Activated CD8-positive, alpha-beta memory T cell treated with anti-CD3 and anti-CD28 coated beads, Interleukin-2, amount 50 U/mL, for 24 hours (primary cell): ENCODE measurements around the gene BBS9.

Source experiments
- DNase-seq: peaks from one replicate; pipeline ENCODE4 v3.0.0-alpha.2; 2020; ENCODE audit errors: extremely low read depth

BBS9 gene

GRCh38 chr7:33612442-33612841 lies 483.1 kb downstream of the BBS9 start:
- no peak for DNase-seq

DNA sequence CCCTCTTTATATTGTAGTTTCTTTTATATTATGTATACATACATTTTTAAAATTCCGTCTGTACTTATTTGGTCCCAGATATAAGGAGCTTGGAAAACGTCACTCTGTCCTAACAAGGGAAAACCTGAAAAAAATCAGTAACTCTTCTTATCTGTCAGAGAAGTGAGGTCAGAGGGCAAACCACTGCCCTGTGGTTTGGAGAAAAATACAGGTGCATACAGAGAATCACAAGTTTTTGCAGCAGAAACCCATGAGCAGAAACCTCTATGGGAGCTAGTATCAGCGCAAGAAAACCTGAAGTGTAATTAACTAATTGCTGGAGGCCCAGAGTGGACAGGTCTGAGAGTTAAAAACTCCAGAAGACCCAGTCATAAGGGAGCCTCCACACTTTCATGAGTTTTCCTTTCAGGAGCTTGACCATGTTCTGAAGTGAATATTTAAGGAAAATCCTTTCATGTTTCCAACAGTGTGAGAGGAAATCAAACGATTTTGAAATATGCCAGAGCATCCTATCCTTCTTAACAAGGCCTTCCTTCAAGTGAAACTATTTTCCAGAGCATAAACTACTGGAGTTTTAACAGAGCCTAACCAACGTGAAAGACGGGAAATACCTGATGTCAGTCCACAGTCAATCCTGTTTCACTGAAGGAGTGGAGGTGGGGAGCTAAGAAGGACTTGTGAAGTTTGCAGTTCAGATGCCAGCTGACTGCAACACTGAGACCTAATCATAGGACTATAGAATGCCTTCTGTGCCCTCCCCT lies 485.2 kb downstream of the BBS9 start:
- DNase-seq, result no peak

GRCh38 chr7:33616752-33617151 lies 487.4 kb downstream of the BBS9 start:
- no peak for DNase-seq

GRCh38 chr7:33619264-33619663 lies 489.9 kb downstream of the BBS9 start:
- DNase-seq, result no peak

DNA sequence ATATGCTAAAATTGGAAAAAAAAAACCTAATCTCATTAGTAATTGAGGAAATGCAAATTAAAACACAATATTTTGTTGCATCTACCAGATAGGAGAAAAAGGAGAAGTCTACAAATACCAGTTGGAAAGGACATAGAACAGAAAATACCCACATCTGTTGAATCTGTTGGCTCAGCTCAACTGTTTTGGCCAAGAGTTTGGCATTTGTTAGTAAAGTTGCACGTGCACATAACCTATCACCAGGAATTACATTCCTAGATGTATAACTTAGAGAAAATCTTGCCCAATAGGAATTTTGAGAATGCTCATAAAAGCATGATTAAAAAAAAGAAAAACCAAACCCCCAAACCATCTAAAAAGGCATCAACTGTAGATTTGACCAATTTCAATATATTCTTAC lies 493.9 kb downstream of the BBS9 start:
- no peak for DNase-seq

- no peak for DNase-seq
Measured at GRCh38 chr7:33624215-33624614, 494.9 kb downstream of the BBS9 start.

DNA sequence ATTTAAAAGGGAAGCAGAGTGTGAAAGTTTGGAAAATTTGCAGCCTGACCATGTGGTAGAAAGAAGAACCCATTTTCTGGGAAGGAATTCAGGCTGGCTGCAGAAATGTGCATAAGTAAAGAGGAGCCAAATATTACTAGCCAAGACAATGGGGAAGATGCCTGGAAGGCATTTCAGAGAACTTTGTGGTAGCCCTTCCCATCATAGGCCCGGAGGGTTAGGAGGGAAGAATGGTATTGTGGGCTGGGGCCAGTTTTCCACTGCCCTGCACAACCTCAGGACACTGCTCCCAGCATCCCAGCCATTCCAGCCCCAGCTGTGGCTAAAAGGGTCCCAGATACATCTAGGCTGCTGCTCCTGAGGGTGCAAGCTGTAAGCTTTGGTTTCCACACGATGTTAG lies 497.5 kb downstream of the BBS9 start:
- no peak for DNase-seq

DNA sequence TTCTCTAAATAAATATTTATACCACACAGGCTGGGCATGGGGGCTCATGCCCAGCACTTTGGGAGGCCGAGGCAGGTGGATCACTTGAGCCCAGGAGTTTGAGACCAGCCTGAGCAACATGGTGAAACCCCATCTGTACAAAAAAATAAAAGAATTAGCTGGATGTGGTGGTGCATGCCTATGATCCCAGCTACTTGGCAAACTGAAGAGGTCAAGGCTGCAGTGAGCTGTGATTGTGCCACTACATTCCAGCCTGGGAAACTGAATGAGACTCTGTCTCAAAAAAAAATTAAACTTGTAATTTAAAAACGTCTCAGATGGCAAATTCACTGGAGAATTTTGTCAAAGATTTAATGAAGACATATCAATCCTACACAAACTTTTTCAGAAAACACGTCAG lies 498.4 kb downstream of the BBS9 start:
- no peak for DNase-seq

- no peak for DNase-seq
Measured at GRCh38 chr7:33628894-33629293, 499.5 kb downstream of the BBS9 start.

GRCh38 chr7:33630359-33630758 lies 501.0 kb downstream of the BBS9 start:
- DNase-seq, result no peak

DNA sequence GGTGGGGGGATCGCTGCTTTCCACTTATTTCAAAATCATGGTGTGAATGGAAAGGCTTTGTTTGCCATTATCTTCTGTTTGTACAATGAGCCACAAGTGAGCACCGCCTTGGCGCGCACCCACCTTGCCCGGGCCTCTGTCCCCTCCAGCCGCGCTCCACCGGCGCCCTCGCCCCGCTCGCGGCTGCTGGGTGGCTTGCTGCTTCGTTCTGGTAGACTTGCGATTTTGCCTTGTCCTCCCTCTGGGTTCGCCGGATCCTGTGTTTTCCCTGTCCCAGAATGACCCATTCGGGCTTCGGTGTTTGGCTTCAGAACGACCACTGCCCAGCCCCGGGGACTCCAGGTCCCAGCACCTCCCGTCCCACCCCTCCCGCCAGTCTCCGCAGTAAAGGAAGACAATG lies 503.0 kb downstream of the BBS9 start:
- DNase-seq, result no peak

- DNase-seq, result no peak
Measured at GRCh38 chr7:33632840-33633525, 503.6 kb downstream of the BBS9 start.

GRCh38 chr7:33634606-33635005 lies 505.2 kb downstream of the BBS9 start:
- no peak for DNase-seq

DNA sequence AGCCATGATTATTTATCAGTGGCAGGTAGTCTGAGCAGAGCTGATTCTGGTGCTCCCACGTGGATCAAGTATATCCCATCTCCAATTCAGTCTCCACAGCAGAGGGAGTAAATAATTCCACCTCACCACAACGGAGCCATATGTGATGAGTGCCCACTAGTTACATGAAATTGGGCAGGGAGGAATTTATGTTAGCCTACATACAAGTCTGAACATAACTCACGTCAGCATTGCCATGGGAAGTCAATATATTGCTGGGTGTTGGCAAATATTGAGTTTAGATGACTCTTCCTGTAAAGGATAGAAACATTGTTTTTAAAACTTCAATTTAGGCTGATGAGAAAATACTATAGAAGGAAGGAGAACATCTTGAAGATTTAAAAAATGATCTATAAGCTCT lies 507.0 kb downstream of the BBS9 start:
- no peak for DNase-seq

DNA sequence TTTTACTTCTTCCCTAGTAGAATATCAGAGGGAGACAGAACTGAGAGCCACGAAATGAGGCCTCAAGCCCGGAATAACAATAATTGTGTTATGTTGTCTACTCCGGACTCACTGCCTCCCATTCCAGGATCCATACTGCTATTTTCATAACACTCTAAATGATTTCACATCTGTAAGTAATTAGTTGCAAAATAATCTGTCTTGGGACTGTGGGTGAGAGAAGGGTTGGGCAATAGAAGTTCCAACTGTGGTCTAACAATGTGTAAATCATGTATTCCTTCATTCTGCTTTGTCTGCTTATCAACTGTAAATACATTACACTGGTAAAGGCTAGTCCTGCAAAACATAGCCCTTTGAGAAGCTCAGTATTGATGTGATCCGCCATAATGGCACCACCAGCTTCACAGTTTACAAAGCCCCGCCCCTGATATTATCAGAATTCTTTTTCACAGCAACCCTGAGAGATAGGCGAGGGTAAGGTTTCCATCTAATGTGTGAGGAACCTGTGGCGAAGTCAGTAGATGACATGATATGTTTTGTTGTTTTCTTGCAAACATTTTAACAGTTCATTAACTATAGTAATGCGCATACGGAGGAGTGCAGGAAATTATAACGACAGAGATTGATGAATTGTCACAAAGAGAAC lies 510.3 kb downstream of the BBS9 start:
- DNase-seq, result no peak

- DNase-seq, result no peak
Measured at GRCh38 chr7:33640741-33641140, 511.4 kb downstream of the BBS9 start.

DNA sequence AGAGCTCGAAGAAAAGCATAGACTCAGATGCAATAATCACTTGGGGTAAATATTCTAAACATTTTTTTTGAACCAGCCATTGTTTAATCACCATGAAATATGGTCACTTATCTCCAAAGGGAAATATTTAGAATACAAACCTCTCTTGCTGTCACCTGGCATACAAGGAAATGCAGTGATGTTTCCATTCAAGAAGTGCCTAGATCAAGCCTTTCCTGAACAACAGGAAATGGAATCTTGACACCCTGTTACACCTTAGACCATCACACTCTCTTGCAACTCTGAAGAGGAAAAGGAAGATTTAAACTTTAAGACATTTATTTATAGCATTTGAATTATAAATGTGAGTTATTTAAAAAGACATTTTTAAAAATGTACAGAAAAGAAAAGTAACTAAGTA lies 512.9 kb downstream of the BBS9 start:
- no peak for DNase-seq

DNA sequence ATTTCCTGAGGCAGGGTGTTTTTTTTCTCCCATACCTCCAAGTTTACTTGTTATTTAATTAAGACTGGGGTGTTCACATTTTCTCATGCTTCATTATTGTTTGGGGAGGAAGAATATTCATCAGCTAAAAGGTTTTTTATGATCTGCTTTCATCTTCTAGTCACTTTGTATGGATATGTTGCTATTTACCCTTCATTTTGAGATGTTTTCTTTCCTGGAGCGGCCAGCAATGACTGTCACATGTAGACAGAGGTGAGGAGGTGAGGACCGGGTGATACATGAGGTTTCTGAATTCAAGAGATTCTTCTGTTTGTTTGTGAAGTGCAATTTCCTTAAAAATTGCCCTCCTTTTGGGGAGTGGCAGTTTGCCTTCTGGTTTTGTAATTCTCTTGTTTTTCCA lies 514.2 kb downstream of the BBS9 start:
- no peak for DNase-seq

GRCh38 chr7:33644489-33644888 lies 515.1 kb downstream of the BBS9 start:
- no peak for DNase-seq

DNA sequence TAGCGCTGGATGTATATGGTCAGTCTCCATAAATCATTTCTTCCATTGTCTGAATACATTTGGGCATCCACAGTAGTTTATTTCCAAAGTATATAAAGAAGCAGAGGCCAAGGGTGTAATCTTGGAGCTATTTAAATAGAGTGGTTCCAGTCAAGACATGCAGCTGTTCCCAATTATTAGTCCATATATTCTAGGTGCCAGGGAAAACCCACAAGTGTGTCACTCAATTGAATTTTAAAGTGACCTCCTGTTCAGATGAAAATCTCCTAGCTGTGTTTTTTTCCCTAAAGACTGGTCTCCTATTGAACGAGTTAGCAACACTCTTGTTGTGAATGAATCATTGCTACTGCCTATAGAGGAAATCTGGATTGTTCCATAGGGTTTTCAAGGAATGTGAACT lies 515.7 kb downstream of the BBS9 start:
- DNase-seq, result no peak

DNA sequence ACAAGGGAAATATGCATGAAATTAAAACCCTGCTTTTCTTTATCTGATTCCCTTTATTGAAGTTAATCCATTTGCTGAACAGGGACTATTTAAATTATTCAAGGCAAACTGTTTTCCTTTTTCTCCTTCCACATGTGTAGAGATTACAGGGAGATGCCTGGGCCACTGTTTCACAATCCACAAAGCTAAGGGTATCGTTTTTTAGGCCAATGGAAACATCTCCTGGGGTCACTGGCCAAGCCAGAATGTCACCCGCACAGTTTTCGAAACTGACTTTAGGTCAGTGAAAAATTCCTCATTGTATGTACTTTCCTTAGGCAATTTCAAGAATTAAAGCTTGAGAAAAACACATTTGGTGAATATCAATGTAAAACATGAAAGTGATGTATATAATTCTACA lies 516.8 kb downstream of the BBS9 start:
- no peak for DNase-seq

- no peak for DNase-seq
Measured at GRCh38 chr7:33646891-33647391, 517.6 kb downstream of the BBS9 start.
